GM19240 (cell line): ENCODE data around the gene GOLIM4.

Experiments
- DNase-seq: peaks from one replicate; pipeline ENCODE4 v3.0.0; 2011; ENCODE audit warnings: low spot score; ENCODE audit not compliant: insufficient read length

Gene GOLIM4

DNA sequence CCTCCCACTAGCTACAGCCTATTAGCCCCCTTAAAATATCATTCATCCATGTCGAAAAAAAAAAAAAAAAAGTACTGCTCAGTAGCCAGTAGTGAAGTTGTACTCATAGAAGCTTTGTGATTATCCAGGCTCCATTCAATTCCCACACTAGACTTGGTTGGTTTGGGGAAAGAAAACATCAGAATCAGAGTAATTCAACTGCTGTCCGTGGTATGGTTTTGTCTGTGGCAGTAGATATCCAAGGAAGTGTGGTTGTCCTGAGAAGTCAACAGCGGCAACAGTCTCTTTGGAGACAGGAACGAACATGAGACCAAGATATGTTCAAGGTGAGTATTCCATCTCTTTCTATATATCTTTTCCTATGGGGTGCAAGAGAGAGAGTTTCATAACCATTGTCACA, 99.2 kb downstream of the GOLIM4 start:
- DNase-seq: no peak

DNA sequence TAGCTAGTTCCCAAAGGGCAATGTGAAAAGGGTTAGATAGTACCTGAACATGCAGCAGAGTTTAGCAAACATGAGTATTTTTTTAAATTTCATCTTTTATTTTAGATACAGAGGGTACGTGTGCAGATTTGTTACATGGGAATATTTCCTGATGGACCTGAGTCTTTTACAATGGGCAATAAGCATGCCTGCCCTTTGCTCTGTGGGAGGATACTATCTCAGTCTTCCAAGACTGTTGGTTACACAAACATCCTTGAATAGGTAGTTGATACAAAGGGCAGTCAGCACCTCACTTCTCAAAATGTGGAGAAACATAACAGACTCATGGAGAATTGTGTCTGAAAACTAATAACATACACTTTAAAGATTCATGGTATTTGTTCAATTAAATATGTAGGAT, 103.3 kb downstream of the GOLIM4 start:
- DNase-seq: no peak

DNA sequence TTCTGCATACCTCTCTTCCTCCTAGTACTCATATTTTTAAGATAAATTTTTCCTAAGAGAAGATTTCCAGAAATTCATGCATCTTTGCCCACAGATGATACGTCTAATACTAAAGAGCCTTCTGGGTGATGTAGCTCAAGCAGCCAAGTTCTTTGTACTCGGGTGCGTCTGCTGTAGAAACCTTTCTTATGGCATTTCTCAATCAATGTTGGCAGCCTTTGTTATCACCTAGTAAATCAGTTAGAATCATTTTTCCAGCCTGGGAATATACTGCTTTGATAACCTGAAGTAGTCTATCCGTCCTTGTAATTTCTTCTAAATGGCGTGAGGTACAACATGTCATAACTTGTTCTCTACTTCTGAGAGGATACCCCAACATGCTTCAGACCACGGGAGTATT, 104.5 kb downstream of the GOLIM4 start:
- no peak for DNase-seq

DNA sequence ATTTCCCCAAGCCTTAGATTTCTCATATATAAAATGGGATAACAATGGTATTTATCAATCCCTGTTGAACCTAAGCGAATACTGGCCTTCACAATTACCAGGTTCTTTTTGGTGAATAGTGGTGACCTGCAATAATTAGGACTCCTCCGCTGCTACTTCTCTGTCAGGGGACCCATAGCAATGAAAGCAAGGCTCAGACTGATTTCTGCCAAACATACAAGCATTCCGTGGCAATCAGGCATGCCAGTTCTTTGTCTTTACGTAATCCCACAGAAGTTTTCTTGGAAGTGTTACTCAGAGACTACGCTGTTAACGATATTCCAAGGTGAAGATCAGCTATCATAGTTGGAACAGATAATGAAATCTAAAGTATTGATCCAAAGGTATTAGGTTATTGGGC, 105.7 kb downstream of the GOLIM4 start:
- DNase-seq: no peak

DNA sequence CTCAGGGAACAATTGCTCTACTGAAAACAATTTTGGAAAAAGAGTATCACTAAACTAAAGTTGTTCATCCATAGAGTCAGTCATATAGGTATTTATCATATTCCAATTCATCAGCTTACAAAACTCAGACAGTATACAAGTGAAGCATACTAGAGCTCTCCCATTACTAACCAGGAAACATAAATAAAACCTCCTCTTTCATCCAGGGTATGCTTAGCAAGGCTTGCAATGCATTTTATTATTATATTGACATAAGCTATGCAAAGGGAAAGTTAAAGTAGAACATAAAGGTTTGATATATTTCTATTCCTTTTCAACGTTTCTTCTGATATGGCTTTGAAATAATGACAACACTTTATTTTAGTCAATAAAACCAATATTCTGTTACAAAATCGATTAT, 106.7 kb downstream of the GOLIM4 start:
- no peak for DNase-seq

DNA sequence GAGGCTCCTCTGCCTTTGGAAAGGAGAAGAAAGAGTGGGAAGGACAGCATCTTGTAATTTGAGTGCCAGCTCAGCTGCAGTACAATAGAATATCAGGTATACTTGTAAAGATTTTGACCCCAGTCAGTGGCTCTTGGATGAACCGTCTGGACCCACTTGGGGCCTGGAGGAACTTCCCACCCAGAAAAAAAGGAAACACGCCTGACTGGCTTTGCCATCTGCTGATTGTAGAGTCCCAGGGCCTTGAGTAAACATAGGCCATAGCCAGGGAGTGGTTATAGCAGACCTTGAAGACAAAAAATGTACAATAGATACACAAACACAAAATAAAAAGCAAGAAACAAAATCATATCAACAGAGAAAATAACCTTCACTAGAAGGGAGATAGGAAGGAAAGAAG, 112.1 kb downstream of the GOLIM4 start:
- DNase-seq: no peak

DNA sequence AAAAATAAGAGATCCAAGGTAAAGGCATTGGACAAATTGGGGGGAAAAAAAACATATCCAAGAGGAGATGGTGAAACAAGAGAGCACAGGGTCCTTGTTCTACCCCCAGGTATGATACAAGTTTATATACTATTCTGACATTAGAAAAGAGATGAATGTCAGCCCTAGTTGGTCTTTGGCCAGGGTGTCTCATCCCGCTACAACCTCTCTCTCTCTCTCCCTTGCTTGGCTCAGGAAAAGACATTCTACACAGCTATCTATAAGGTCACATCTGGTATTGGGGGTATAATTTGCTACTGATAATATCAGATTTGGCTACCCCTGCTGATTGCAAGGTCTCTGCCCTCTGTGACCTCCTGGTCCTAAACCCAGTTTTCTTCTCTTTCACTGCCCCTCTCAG, 117.2 kb downstream of the GOLIM4 start:
- DNase-seq: no peak

DNA sequence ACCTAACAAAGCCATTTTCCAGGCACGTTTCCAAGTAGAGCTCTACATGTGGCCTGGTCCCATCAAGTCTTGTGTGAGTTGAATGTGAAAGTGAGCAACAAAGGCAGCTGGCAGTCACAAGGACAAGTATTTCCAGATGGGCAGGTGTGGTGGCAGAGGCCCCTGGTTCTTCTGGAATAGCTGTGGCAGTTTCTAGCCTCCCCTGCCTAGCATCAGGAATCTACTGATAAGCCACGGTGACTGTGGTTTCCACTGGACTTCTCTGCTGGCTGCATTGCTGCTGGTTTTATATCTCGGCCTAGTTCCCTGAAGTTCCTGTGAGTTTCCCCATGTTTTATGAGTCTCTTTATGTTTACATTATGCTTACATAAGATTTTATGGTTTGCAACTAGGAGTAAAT, 117.7 kb downstream of the GOLIM4 start:
- DNase-seq: no peak

DNA sequence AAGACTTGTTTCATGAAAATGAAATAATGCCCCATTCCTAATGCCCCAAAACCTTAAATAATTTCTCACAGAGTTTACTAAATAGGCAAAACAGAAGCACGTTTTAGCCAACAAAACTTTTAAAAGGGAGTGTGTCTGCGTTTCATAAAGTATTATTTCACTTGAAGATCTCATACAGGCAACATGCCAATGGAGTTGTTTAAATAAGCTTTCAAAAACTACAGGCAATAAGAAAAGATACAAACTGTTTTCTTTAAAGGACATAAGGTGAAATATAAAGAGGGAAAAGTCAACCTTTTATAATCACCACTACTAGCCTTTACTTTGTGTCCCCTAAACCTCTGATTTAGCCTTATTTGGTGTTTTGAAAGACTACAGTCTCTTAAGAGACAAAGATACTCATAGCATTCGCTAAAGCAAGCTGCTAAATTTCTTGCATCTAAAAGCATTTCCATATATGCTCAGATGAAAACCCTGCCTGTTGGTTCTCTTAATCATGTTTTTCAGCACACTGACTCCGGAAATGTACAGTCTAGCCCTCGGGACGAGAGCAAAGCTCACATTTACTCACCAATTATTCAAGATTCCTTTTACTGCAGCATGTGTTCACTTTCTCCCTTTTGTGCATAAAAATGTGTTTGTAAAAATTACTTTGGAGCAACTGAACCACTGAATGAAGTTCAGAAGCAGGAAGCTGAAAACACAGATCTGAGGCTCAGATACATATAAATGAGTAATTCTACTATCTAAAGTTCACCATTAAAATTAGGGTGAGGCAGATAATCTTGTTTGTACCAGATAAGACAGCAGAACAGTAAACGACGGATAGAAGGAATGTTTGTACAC, 119.0 kb downstream of the GOLIM4 start:
- DNase-seq: no peak

DNA sequence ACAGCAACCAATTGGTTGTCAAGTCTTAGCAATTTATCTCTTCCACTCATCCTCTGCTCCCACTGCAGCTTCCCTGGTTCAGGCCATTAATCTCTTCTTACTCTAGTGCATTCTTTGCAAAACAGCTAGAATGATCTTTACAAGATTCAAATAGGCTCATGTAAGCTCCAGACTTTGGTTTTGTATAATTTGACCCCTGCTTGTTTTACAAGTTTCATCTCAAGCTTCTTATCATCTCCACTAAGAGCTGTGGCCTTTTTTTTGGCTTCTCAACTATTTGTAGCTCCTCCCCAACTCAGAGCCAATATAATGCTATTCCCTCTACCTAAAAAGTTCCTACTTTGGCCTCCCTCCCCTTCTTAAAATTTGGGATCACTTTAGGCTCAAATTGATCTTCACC, 121.8 kb downstream of the GOLIM4 start:
- no peak for DNase-seq

DNA sequence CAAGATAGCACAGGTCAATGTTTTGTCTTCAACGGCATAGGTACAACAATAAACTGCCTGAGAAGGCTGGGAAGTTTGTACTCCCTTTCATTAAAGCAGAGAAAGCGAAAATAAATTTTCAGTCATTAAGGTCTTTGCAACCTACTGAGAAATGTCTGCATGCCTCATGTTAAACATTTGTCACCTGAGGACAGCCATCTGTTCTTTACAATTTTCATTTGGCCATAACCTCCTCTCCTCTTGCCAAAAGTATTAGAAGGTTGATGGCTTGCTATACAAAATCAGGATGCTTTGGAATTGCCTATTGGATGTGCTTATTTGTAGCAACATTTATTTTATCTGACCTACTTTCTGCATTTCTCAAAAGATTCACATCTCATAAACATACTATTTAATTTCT, 122.7 kb downstream of the GOLIM4 start:
- DNase-seq: no peak

DNA sequence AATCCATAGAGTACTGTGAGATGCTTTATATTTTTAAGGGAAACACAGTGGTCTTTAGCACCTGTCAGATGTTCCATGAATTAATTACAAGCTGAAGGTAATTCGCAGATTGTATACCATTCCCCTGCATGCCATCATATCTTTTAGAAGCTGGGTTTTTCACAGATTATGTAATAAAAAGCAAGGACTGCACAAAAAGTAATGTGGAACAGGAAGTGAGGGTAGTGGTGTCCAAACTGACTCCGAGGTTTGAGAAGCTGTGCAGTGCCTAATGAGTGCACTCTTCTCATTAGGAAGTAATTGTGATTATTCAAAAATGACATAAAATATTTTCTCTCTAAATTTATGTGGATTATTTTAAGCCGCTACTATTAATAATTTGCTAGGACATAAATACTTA, 123.2 kb downstream of the GOLIM4 start:
- no peak for DNase-seq

DNA sequence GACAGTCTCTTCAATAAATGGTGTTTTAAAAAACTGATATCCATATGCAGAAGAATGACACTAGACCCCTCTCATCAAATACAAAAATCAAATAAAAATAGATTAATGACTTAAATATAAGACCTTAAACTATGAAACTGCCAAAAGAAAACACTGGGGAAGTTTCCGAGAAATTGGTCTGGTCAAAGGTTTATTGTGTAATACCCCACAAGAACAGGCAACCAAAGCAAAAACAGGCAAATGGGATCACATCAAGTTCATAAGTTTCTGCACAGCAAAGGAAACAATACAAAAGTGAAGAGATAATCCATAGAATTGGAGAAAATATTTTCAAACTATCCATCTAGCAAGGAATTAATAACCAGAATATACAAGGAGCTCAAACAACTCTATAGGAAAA, 126.2 kb downstream of the GOLIM4 start:
- DNase-seq: no peak

DNA sequence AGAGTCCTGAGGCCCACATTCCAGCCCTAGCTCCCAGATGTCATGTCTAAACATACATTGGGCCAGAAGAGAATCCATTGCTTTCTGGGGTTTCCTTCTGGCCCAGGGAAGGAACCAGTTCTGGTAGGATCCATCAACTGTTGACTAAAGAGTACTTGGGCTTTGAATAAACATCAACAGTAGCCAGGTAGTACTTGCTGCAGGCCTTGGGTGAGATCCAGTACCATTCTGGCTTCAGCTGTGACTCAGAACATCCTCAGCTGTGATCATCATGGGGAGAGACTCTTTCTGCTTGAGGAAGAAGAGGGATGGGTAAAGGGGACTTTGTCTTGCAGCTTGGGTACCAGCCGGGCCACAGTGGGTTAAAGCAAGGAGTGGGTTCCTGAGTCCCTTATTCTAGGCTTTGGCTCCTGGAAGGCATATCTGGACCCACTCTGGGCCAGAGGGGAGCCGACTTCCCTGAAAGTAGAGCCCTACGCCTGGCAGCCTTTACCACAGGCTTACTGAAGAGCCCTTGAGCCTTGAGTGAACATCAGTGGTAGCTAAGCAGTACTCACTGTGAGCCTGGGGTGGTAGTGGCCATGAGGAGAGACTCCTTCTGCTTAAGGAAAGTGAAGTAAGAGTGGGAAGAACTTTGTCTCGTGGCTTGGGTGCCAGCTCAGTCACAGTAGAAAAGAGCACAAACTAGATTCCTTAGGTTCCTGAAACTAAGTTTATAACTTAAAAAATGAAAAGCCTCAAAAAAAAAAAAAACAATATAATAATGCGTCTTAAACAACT, 128.3 kb downstream of the GOLIM4 start:
- no peak for DNase-seq
